Measurements from ENCODE around the gene HOTAIR. TPM values are rescaled to one million over a fixed set of nuclear protein-coding genes. Genes with fewer than 3 reads are reported as not detected.

HOTAIR gene
- polyA plus RNA-seq, 1 donor from 2014 or later = not detected

DNA sequence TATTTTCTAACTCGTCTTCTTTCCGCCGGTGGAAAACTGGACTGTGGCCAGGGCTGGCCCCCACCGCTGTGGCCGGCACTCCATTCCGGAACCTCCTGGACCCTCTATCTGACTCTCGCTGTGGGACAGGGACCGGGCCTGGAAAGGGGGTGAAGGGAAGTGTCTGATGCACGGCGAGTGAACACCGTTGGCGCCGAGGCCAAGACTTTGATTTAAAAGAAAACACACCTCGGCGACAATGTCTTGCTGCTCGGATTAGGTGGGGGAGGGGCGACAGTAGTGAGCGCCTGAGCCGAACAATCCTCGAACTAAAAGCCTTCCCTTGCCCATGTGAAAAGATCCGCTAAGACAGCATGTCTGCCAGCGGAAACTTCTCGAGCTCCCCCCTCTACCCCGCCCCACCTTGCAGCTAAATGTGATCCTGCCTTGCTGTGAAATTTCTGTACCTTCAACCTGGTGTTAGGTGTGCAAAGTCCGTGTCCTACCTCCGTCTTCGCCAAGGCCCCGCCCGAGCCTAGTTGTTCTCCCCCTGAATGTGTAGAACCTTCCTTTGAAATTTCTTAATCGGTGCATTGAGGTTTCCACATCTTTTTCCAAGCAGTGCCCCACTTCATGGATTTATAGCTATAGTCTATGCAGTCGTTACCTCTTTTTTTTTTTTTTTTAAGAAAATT, 862 bp upstream of the HOTAIR start:
- Histone ChIP-seq H3K9ac (ENCODE audit: low read length) (no peak overlapping the region), H3F3A (ENCODE audit: insufficient read depth, low read length, poor library complexity, severe bottlenecking) (no peaks in the 10 kb centered on the region), H3K36me3 (ENCODE audit: insufficient read depth, low read length) (no peaks in the 10 kb centered on the region), H3K9me2 (ENCODE audit: insufficient read depth, low read length) (no peaks in the 10 kb centered on the region), H2AFZ (ENCODE audit: low read depth, low read length) (no peak overlapping the region), H3K4me2 (ENCODE audit: low read length) (no peak overlapping the region), H3K27ac (ENCODE audit: low read length) (no peak overlapping the region), H3K27me3 (ENCODE audit: insufficient read depth, low read depth, low read length) (peaks cover 99% of the 10 kb centered on the region), H3K9me3 (ENCODE audit: low read length) (no peaks in the 10 kb centered on the region), H3K79me2 (replicated peaks; ENCODE audit: insufficient read depth, low read length) (no peaks in the 10 kb centered on the region), H3K4me3 (ENCODE audit: low read length) (no peak overlapping the region), H4K20me1 (ENCODE audit: insufficient read depth) (no peaks in the 10 kb centered on the region)
- TF ChIP-seq TAF1 (IDR thresholded peaks at IDR 0.05; ENCODE audit: low read depth) (no peak), SMC3 (conservative IDR thresholded peaks at IDR 0.05; ENCODE audit: poor library complexity) (no peak), REST (IDR thresholded peaks at IDR 0.05; ENCODE audit: borderline replicate concordance) (no peak)
- TF ChIP-seq, protein P1, sequence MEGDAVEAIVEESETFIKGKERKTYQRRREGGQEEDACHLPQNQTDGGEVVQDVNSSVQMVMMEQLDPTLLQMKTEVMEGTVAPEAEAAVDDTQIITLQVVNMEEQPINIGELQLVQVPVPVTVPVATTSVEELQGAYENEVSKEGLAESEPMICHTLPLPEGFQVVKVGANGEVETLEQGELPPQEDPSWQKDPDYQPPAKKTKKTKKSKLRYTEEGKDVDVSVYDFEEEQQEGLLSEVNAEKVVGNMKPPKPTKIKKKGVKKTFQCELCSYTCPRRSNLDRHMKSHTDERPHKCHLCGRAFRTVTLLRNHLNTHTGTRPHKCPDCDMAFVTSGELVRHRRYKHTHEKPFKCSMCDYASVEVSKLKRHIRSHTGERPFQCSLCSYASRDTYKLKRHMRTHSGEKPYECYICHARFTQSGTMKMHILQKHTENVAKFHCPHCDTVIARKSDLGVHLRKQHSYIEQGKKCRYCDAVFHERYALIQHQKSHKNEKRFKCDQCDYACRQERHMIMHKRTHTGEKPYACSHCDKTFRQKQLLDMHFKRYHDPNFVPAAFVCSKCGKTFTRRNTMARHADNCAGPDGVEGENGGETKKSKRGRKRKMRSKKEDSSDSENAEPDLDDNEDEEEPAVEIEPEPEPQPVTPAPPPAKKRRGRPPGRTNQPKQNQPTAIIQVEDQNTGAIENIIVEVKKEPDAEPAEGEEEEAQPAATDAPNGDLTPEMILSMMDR (IDR thresholded peaks at IDR 0.05; ENCODE audit: poor library complexity, severe bottlenecking) = no peak

GRCh38 chr12:53975064-53975471, 314 bp upstream of the HOTAIR start:
- Histone ChIP-seq H3K79me2 (replicated peaks; ENCODE audit: insufficient read depth, low read length) (no peaks in the 10 kb centered on the region), H4K20me1 (ENCODE audit: insufficient read depth) (no peaks in the 10 kb centered on the region), H3K4me3 (ENCODE audit: low read length) (no peak overlapping the region), H3K27ac (ENCODE audit: low read length) (no peak overlapping the region), H3K36me3 (ENCODE audit: insufficient read depth, low read length) (no peaks in the 10 kb centered on the region), H3K9me3 (ENCODE audit: low read length) (no peaks in the 10 kb centered on the region), H3K9ac (ENCODE audit: low read length) (no peak overlapping the region), H3K4me2 (ENCODE audit: low read length) (no peak overlapping the region), H3K9me2 (ENCODE audit: insufficient read depth, low read length) (no peaks in the 10 kb centered on the region), H3K27me3 (ENCODE audit: insufficient read depth, low read depth, low read length) (peaks cover 99% of the 10 kb centered on the region), H3F3A (ENCODE audit: insufficient read depth, low read length, poor library complexity, severe bottlenecking) (no peaks in the 10 kb centered on the region), H2AFZ (ENCODE audit: low read depth, low read length) (no peak overlapping the region)
- TF ChIP-seq EZH2 (IDR thresholded peaks at IDR 0.05; ENCODE audit: borderline replicate concordance, insufficient read depth, low read length, poor library complexity, severe bottlenecking) (peak; percentile 34), POLR2AphosphoS5 (IDR thresholded peaks at IDR 0.05) (no peak), RAD21 (conservative IDR thresholded peaks at IDR 0.05) (no peak), REST (IDR thresholded peaks at IDR 0.05; ENCODE audit: borderline replicate concordance) (no peak), EP300 (conservative IDR thresholded peaks at IDR 0.05; ENCODE audit: poor library complexity, severe bottlenecking) (no peak)
